CD4-positive, alpha-beta T cell treated with Interleukin-17A for 1 hour (primary cell): ENCODE measurements around the gene MAP3K7CL.
A peak's percentile ranks its signal among the peaks of the same experiment; 100 is the strongest.

ENCODE experiments used
- DNase-seq: peaks from one replicate; pipeline ENCODE4 v3.0.0-alpha.2; 2020

MAP3K7CL gene

GRCh38 chr21:29170944-29171343 lies 40.5 kb downstream of the MAP3K7CL start:
- DNase-seq = no peak

DNA sequence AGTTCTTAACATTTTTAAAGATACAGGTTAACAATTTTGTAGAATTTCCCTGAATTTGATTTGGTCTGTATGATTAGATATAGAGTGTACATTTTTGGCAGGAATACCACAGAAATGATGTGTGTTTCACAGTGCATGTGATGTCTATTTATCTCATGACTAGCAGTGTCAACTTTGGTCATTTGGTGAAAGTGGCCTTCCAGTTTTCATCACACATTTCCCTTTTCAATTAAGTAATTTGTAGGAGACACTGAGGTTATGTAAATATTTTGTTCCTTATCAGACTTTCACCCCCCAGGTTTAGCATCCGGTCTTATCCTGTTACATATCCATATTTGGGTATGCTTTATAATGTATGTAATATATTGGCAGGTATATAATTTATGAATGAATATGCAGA lies 41.8 kb downstream of the MAP3K7CL start:
- no peak for DNase-seq

DNA sequence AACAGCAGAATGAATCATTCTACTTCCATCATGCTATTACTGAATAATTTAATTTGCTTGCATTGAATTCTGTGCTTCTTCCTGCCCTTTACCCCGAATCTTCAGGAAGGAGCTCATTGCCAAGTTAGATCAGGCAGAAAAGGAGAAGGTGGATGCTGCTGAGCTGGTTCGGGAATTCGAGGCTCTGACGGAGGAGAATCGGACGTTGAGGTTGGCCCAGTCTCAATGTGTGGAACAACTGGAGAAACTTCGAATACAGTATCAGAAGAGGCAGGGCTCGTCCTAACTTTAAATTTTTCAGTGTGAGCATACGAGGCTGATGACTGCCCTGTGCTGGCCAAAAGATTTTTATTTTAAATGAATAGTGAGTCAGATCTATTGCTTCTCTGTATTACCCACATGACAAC lies 44.2 kb downstream of the MAP3K7CL start:
- DNase-seq = no peak

- no peak for DNase-seq
Measured at GRCh38 chr21:29175408-29176134, 45.1 kb downstream of the MAP3K7CL start.

DNA sequence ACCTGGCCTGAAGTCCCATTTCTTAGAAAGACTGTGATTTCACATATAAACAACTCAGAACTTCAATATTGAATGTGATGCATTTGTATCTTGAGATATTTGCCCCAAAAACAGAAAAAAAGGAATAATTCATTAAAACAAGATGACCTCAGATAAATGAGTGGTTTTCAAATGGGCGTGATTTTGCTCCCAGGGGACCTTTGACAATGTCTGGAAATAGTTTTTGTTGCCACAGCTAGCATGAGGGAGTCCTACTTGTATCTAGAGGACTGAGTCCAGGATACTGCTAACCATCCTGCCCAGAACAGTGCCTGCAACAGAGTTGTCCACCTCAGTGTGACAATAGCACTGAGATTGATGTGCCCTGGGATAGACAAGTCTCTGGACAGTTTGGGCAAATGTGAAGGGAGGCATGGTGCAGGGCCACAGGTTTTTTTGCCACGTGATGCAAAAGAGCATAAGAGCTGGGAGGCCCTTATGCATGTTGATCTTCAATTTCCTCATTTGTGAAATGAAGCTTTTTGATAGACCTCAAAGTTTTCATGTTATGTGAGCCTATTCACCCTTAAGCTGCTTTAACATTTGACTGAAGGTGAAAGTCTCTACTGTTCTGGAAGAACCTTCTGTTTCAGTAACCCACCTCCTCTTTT lies 46.2 kb downstream of the MAP3K7CL start:
- DNase-seq = no peak

- DNase-seq = no peak
Measured at GRCh38 chr21:29177800-29178199, 47.4 kb downstream of the MAP3K7CL start.

DNA sequence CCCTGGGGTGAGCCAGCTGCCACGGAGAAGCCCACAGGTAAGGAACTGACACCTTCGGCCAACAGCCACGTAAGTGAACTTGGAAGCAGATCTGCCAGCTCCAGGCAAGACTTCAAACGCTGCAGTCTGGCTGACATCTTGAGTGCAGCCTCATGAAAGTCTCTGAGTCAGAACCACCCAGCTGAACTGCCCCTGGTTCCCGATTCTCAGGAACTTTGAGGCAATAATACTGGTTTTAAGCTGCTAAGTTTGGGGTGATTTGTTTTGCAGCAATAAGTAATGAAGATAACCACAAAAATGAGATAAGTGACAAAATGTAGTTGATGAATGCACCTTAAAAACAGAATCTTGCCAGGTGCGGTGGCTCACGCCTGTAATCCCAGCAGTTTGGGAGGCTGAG lies 48.5 kb downstream of the MAP3K7CL start:
- no peak for DNase-seq

- DNase-seq = no peak
Measured at GRCh38 chr21:29179503-29179902, 49.1 kb downstream of the MAP3K7CL start.

- no peak for DNase-seq
Measured at GRCh38 chr21:29181799-29182470, 51.5 kb downstream of the MAP3K7CL start.

GRCh38 chr21:29182691-29183092 lies 52.2 kb downstream of the MAP3K7CL start:
- no peak for DNase-seq

DNA sequence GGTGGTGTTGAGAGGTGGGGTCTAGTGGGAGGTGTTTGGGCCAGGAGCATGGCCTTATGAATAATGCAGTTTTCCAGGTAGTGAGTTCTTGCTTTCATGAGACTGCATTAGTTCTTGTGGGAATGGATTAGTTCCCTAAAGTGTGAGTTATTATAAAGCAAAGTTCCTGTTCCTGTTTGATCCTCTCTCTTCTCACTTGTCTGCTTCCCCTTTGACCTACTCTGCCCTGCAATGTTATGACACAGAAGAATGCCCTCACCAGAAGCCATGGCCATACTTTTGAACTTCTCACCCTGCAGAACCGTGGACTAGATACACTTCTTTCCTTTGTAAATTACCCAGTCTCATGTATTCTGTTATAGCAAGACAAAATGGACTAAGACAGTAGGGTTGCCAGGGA lies 53.6 kb downstream of the MAP3K7CL start:
- no peak for DNase-seq

DNA sequence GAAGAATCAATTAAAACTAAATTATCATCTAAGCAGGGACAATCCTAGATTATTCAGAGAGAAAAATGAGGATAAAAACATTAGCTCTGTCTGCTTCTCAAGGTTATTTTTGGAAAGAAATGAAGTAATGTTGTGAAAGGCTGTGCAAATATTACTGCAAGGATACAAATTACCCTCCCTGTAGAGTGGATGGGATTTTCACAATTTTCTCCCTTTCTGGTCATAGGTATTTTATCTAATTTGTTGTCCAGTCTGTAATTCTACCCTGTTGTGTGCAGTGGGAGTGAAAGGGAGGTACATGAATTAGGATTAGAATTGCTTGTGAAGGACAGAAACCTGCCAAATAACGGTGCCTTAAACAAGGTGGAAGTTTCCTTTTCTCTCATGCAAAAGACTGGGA lies 54.7 kb downstream of the MAP3K7CL start:
- no peak for DNase-seq

GRCh38 chr21:29185633-29186032 lies 55.2 kb downstream of the MAP3K7CL start:
- no peak for DNase-seq

DNA sequence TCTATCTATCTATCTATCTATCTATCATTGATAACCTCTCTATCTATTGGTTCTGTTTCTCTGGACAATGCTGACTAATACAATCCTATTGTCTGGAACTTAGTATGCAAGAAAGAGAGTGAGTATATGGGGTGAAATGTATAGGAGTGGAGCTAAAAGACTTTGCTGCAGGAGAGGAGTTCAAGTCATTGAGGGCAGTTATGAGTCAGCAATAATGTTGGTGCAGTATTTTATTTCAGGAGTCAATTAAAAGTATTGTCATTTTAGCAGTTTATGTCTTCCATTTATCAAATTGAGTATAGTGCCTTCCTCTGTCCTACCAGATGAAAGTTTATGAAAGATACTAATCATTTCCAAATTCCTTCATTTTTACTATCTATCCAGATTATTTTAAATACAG lies 55.8 kb downstream of the MAP3K7CL start:
- DNase-seq = no peak

- DNase-seq = no peak
Measured at GRCh38 chr21:29187944-29188343, 57.5 kb downstream of the MAP3K7CL start.

DNA sequence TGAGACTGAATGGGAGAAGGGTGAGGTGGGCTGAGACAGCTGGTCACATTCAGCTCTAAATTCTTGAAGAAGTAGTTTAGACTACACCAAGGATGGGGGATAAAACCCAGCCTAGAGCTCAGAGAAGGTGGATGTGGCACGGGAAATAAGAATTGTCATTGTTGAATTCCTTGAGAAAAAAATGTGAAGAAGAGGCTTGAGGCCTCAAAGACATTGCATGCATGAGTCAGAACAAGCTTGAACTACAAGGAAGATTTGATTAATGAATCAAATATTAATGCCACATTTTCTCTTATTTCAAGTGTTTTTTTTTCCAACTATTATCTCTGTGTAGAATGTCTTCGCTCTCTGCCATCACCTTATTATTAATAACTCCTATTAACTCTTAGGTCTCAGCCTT lies 58.9 kb downstream of the MAP3K7CL start:
- DNase-seq = no peak

- no peak for DNase-seq
Measured at GRCh38 chr21:29190923-29191331, 60.5 kb downstream of the MAP3K7CL start.

DNA sequence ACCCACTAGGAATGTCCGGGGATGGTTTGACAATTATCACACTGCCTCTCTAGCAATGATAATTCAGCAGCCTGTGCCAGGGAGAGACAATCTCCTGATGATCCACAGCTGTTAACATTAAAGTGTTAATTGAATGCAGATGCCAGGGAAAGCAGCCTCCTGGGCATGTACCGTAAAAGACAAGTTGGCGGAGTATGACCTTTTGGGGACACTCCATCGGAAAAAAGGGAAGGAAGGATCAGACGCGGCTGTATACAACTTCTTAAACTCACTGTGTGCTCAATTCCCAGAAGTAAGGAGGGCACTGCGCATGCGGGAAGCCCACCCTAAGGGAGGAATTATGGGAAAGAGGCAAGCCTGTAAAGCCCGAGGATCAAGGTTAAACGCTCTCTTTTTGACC lies 62.6 kb downstream of the MAP3K7CL start:
- DNase-seq = no peak

DNA sequence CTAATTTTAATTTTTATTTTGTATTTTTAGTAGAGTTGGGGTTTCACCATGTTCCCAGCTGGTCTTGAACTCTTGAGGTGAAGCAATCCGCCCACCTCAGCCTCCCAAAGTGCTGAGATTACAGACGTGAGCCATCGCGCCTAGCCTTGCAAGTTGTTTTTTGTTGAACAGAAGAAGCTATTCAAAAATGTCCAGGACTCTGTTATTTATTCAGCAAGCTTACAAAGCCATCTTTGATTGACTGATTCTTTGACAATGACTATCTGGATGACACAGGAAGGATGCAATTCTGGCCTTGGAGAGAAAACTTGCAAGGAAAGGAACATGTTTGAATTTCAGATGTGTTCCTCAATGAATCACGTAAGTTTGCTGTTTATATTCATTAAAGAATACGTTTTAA lies 63.5 kb downstream of the MAP3K7CL start:
- no peak for DNase-seq

DNA sequence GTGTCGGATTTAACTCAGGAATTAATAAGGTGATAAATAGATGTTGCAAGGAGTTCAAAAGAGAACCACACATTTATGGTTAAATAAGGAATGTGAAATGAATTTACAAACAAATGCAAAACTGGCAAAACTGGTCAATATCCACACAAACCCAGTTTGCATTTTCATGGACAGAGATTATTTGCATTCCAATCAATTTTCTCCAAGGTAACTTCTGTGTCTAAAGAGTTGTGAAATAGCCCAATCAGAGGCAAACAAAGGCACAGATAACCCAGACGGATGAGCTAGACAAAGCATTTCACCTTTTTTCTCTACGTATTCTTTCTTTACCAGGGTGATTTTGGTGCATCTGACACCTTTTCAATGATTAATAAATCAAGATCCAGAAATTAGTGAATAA lies 63.9 kb downstream of the MAP3K7CL start:
- DNase-seq = no peak

DNA sequence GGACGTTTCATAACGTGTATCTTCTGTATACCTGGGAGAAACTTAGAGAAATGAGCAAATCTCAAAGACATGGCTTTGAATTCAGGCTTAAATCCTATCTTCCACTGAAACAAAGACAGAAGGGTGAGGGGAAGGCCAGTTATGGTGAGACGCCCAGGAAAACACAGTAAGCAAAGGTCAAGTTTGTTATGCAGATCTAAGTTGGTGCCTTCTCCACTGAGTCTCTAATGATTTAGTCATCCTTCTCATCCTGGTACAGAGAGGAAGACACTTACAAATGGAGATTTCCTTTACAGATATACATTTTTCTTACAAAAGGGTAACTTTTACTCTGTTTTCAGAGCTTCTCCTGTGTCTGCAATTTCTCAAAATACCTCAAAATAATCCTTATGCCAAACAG lies 64.4 kb downstream of the MAP3K7CL start:
- no peak for DNase-seq

GRCh38 chr21:29195981-29196669 lies 65.7 kb downstream of the MAP3K7CL start:
- DNase-seq = peak; percentile 88

GRCh38 chr21:29196670-29197191 lies 66.3 kb downstream of the MAP3K7CL start:
- no peak for DNase-seq
